ENCODE results near the gene MRPL43.

Gene MRPL43

GRCh38 chr10:100997360-100998182, 10.3 kb upstream of the MRPL43 start:
- peak overlapping the region; percentile 53 to 93 for H3K4me3 ChIP-seq (ENCODE audit: low read depth in 1 of 2, low read length in 2 of 2)
- H3K4me1 ChIP-seq (ENCODE audit: insufficient read depth, low read length), result peaks cover 37% of the 10 kb centered on the region
- peak overlapping the region; percentile 98 for H3K4me2 ChIP-seq (ENCODE audit: insufficient read depth, low read length)
- no peak for TF ChIP-seq EZH2 (IDR thresholded peaks at IDR 0.05; ENCODE audit: borderline replicate concordance, low read depth, low read length, severe bottlenecking)
- peak; percentile 94 for TF ChIP-seq CTCF (IDR thresholded peaks at IDR 0.05; ENCODE audit: borderline replicate concordance, extremely low read depth, low read length, poor library complexity, severe bottlenecking)
- peak overlapping the region; percentile 92 for H2AFZ ChIP-seq (ENCODE audit: low read depth, low read length)
- no peaks in the 10 kb centered on the region; the same call in 1 of the 2 replicates for H3K79me2 ChIP-seq (ENCODE audit: insufficient read depth, low read length)
- peaks cover 22% of the 10 kb centered on the region for H3K36me3 ChIP-seq (ENCODE audit: insufficient read depth, low read length)
- peak; percentile 70 for DNase-seq
- H4K20me1 ChIP-seq (ENCODE audit: insufficient read depth, low read length), result no peaks in the 10 kb centered on the region; the same call in 1 of the 2 replicates
- H3K27me3 ChIP-seq (ENCODE audit: insufficient read depth, low read length, poor library complexity), result no peaks in the 10 kb centered on the region
- H3K9ac ChIP-seq (ENCODE audit: low read depth, low read length), result peak overlapping the region; percentile 83
- peak overlapping the region; percentile 83 for H3K27ac ChIP-seq (ENCODE audit: low read length)
- no peaks in the 10 kb centered on the region for H3K9me3 ChIP-seq (ENCODE audit: insufficient read depth, low read length, severe bottlenecking)
- peak; percentile 61 for ATAC-seq (ENCODE audit: insufficient read depth, low read depth)

- Histone ChIP-seq H2AFZ (ENCODE audit: low read depth, low read length) (peak overlapping the region; percentile 92), H3K9me3 (ENCODE audit: insufficient read depth, low read length, severe bottlenecking) (no peaks in the 10 kb centered on the region), H3K36me3 (ENCODE audit: insufficient read depth, low read length) (peaks cover 20% of the 10 kb centered on the region), H3K27ac (ENCODE audit: low read length) (peak overlapping the region; percentile 83), H3K27me3 (ENCODE audit: insufficient read depth, low read length, poor library complexity) (no peaks in the 10 kb centered on the region), H3K4me2 (ENCODE audit: insufficient read depth, low read length) (peak overlapping the region; percentile 98), H4K20me1 (ENCODE audit: insufficient read depth, low read length) (no peaks in the 10 kb centered on the region; the same call in 1 of the 2 replicates), H3K4me1 (ENCODE audit: insufficient read depth, low read length) (peaks cover 37% of the 10 kb centered on the region), H3K4me3 (ENCODE audit: low read depth in 1 of 2, low read length in 2 of 2) (peak overlapping the region; percentile 53 to 93), H3K79me2 (ENCODE audit: insufficient read depth, low read length) (no peaks in the 10 kb centered on the region; the same call in 1 of the 2 replicates), H3K9ac (ENCODE audit: low read depth, low read length) (peak overlapping the region; percentile 83)
- no peak for TF ChIP-seq CTCF (IDR thresholded peaks at IDR 0.05; ENCODE audit: borderline replicate concordance, extremely low read depth, low read length, poor library complexity, severe bottlenecking)
- TF ChIP-seq EZH2 (IDR thresholded peaks at IDR 0.05; ENCODE audit: borderline replicate concordance, low read depth, low read length, severe bottlenecking), result no peak
- peak; percentile 41 for ATAC-seq (ENCODE audit: insufficient read depth, low read depth)
- DNase-seq, result peak; percentile 56
Observed at GRCh38 chr10:100996678-100997359, 9.5 kb upstream of the MRPL43 start.

- Histone ChIP-seq H3K27ac (ENCODE audit: low read length) (no peak overlapping the region), H3K4me2 (ENCODE audit: insufficient read depth, low read length) (no peak overlapping the region), H3K4me3 (ENCODE audit: low read depth in 1 of 2, low read length in 2 of 2) (no peak overlapping the region), H3K9ac (ENCODE audit: low read depth, low read length) (no peak overlapping the region), H4K20me1 (ENCODE audit: insufficient read depth, low read length) (peaks cover 8% of the 10 kb centered on the region), H3K4me1 (ENCODE audit: insufficient read depth, low read length) (peaks cover 45% of the 10 kb centered on the region), H3K79me2 (ENCODE audit: insufficient read depth, low read length) (peaks cover 8% of the 10 kb centered on the region), H3K36me3 (ENCODE audit: insufficient read depth, low read length) (peaks cover 34% of the 10 kb centered on the region), H3K27me3 (ENCODE audit: insufficient read depth, low read length, poor library complexity) (no peaks in the 10 kb centered on the region), H2AFZ (ENCODE audit: low read depth, low read length) (no peak overlapping the region), H3K9me3 (ENCODE audit: insufficient read depth, low read length, severe bottlenecking) (no peaks in the 10 kb centered on the region)
- no peak for DNase-seq
- ATAC-seq (ENCODE audit: insufficient read depth, low read depth), result no peak
- TF ChIP-seq CTCF (IDR thresholded peaks at IDR 0.05; ENCODE audit: borderline replicate concordance, extremely low read depth, low read length, poor library complexity, severe bottlenecking) (no peak), EZH2 (IDR thresholded peaks at IDR 0.05; ENCODE audit: borderline replicate concordance, low read depth, low read length, severe bottlenecking) (no peak)
Observed at GRCh38 chr10:100995181-100995580, 7.9 kb upstream of the MRPL43 start.
